Femur (tissue), 1 donor: Measurements from ENCODE around the gene HLA-DPA1.
"Not testable (repeated sequence)": the region's sequence is repeated elsewhere in the genome, so short reads cannot be mapped to it uniquely, and the experiment has no call there.

Experiments
- DNase-seq: peaks from one replicate; pipeline ENCODE4 v3.0.0-alpha.2; 2017

Gene HLA-DPA1

DNA sequence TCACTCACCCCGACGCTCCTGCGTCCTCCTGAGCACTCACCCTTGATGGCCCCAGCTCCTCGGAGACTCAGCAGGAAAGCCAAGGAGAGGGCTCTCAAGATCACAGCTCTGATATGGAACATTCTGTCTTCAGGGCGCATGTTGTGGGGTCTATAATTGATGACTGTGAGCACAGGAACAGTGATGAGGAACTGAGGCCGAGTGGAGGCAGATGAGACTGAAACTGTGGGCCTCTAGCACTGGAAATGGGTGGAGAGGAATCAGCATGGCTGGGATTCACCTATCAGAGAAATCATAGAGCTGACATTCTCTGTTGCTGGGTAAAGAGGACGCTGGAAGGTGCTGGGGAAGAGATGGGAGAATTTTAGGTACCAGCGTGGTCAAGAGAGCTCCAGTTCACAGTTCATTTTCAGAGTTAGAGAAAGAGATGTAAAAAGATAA is at the start of gene HLA-DPA1:
Gene HLA-DPA1 (minus strand): TSS at position 219 of the 441 bp plus-strand sequence.
- peak; percentile 29 for DNase-seq

DNA sequence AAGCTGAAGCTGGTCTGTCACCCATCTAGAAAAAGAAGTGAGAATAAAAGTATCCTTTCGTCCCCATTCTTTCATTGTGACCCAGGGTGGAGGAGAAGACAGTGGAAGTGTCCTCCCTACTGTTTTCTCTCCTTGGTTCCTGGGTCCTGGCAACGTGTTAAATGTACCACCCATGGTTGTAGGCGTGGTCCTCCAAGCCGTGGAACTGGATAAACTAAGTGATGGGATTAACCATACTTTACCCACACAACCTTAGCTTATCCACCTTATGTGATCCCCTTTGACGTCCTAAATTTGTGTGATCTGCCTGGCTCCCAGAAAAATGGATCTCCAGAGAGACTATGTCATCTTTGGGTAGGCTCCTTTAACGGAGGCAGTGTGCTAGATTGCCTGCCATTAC is 49.7 kb upstream of the HLA-DPA1 start:
- DNase-seq = no peak

- DNase-seq = no peak
These were observed 46.6 kb upstream of the HLA-DPA1 start for GRCh38 chr6:33120001-33120400.

DNA sequence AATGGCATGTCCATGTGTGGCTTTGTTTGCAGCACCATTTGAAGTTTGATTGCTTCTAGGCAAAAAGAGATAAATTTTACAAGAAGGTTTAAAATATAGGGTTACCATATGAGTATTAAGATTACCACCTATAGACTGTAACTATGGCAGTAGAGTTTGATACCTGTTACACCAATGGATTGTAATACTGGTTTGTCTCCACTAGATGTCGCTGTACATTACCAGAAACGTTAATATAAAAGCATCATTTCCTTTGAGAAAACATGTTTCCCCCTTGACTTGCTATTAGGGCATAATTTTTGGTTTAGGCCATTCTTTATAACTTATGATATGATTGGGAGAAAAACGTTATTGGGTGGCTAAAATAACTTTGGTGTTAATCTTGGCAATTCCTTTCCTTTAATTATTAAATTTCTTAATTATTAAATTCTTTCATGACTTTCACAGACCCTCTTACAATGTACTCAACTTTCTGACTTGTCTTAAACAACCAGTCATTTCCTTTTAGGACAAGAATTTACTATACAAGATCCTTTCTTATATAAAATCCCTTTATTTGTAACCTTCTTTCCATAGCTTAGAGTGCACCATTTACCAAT is 45.2 kb upstream of the HLA-DPA1 start:
- no peak for DNase-seq

DNA sequence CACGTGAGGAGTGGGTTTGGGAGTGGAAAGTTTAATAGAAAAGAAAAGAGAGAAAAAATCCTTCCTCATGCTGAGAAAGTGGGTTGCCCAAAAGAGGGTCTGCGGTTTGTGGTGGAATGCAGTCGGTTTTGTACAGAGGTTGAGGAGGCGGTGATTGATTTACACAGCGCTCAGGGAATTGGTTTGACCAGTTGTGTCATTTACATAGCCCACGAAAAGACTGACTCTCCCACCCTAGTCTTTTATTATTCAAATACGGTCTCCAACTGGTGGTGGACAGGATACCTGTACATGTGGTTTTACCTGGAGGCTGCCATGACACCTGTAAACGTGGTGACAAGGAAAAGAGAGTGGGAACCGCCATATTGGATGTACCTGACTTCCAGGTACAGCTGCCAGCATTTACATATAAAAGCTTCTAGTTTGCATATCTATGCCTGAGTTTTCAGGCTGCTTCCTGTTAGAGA is 44.4 kb upstream of the HLA-DPA1 start:
- no peak for DNase-seq

- no peak for DNase-seq
These were observed 43.6 kb upstream of the HLA-DPA1 start for GRCh38 chr6:33116841-33117711.

- no peak for DNase-seq
These were observed 43.0 kb upstream of the HLA-DPA1 start for GRCh38 chr6:33116417-33116816.

GRCh38 chr6:33114406-33114805 is 41.0 kb upstream of the HLA-DPA1 start:
- DNase-seq = no peak

DNA sequence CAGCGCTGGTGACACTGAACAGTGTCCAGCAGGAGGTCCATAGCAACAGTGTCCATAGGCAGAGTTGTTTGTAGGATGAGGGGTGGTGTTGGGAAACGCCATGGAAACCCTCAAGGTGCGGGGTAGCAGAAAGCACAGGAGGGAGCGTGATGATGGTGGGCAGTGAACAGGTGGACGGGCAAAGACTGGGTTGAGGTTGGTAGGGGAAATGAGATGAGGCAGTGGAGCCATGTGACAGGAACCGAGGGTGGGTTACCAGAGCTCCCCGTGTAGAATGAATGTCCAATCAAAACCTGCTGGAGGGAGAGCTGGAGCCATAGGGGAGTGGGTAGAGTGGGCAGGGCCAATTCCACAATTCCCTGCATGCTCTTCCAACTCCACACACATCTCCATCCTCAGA is 40.3 kb upstream of the HLA-DPA1 start:
- no peak for DNase-seq

- peak; percentile 44 for DNase-seq
These were observed 38.7 kb upstream of the HLA-DPA1 start for GRCh38 chr6:33112148-33112547.

GRCh38 chr6:33108307-33108706 is 34.9 kb upstream of the HLA-DPA1 start:
- DNase-seq = no peak

DNA sequence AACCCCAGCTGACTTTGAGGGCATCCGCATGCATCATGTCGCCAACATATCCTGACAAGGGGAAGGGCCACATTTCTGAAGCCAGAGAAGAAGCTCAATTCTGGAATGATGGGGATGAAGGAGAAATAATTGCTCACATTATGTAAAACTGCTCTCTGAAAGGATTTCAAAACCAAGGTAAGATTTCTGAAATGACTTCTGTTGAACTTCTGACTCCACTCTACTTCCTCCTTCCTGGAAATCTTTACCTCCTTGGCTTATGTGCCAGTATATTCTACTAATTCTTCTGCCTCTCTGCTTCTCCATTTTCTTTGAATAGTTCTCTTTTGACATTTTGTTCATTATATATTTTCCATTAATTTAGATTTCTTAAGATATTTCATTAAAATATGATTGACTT is 34.2 kb upstream of the HLA-DPA1 start:
- DNase-seq = no peak

GRCh38 chr6:33105916-33106871 is 32.7 kb upstream of the HLA-DPA1 start:
- no peak for DNase-seq

GRCh38 chr6:33105386-33105785 is 31.9 kb upstream of the HLA-DPA1 start:
- DNase-seq = no peak

DNA sequence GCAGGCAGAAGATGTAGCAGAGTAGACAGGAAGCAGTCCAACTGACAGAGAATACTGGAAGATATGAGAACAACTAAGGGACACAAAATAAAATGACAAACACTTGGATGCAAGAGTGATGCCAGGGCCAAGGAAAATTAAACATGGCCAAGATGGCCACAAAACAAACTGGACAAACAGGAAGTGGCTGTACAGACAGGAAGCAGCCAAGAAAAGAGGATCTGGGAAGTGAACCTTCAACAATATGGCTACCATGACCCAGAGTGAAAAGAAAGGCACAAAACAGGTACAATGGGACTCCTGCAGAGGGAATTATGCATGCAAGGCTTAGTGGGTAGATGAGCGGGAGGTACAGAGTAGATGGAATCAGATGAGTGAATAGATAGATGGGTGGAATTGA is 31.4 kb upstream of the HLA-DPA1 start:
- no peak for DNase-seq

DNA sequence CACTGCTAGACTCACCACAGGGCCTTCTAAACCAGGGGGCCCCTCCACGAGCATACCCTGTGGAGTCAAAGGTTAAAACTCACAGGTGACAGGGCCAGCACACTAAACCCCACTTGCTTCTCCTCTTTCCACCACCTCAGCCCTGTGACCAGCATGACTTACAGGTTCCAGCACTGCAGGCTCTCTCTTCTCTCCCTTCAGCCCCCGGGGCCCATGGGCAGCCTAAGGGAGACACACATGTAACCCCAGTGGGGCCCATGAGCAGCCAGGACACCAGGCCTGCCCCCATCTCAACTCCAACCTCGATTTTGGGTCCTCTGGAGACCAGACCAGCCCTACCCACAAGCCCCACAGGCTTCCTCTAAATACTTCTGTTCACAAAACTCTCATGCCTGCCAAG is 30.3 kb upstream of the HLA-DPA1 start:
- no peak for DNase-seq

DNA sequence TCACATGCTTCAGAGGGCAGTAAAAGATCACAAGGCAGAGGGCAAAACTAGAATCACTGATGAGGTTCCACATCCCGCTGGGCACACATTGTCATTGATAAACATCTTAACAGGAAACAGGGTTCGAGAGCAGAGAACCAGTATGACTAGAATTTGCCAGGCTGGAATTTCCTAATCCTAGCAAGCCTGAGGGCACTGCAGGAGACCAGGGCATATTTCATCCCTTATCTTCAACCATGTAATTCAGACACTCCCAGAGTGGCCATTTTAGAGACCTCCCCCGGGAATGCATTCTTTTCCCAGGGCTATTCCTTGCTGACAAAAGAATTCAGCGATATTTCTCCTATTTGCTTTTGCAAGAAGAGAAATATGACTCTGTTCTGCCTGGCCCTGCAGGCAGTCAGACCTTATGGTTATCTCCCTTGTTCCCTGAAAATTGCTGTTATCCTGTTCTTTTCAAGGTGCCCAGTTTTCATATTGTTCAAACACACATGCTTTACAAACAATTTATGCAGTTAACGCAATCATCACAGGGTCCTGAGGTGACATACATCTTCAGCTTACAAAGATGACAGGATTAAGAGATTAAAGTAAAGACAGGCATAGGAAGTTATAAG is 27.8 kb upstream of the HLA-DPA1 start:
- DNase-seq = not testable (repeated sequence)

- no peak for DNase-seq
These were observed 22.2 kb upstream of the HLA-DPA1 start for GRCh38 chr6:33095681-33096080.

DNA sequence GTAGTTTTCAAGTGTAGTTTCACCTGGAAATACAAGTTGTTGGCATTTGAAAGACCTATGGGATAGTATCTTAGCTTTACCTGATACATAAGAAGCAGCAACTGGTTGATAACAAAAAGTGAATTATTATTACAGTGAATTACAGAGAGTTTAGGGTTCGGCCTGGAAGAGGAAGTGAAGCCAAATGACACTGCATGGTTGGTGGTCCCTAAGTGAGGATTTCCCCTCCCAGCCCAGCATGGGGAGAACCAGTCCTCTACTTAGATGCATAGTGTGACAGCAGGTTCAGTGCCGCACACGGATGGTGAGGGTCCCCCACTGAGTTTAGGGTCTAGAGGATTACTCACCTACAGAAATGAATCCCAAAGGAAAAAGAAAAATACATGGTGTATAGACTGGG is 20.4 kb upstream of the HLA-DPA1 start:
- DNase-seq = no peak

DNA sequence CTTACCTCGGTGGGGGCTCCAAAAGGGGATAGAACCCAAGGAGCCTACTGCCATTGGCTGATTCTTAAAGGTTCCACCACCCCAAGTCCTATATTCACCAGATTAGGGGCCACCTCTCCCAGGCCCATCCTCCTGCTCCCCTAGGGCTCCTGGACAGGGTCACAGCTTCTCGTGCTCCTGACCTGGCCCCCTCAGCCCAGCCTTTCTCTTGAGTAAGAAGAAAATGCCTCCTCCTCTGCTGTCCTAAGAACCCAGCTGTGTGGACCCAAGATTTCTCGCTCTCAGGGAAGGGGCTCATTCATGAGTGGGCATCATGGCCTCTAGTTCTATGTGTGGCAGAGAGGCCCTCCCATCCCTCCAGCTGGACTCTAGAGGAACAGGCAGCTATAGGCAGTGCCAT is 18.9 kb upstream of the HLA-DPA1 start:
- DNase-seq = no peak

DNA sequence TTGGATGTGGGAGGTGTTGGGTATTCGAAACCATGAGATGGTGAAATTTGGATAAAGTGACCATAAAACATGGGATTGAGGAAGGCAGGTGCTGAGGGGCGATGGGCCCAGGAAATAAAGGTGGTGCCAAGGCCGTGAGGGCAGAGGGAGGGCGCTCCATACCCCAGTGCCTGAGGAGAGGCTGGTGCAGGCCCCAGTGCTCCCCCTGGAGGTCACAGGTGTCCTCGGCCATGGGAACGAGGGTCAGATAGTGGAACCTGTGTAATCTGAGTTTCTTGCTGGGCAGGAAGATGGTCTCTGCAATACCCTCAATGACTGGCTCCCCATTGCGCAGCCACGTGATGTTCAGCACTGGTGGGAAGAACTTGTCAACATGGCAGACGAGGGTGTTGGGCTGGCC is 18.5 kb upstream of the HLA-DPA1 start:
- no peak for DNase-seq

DNA sequence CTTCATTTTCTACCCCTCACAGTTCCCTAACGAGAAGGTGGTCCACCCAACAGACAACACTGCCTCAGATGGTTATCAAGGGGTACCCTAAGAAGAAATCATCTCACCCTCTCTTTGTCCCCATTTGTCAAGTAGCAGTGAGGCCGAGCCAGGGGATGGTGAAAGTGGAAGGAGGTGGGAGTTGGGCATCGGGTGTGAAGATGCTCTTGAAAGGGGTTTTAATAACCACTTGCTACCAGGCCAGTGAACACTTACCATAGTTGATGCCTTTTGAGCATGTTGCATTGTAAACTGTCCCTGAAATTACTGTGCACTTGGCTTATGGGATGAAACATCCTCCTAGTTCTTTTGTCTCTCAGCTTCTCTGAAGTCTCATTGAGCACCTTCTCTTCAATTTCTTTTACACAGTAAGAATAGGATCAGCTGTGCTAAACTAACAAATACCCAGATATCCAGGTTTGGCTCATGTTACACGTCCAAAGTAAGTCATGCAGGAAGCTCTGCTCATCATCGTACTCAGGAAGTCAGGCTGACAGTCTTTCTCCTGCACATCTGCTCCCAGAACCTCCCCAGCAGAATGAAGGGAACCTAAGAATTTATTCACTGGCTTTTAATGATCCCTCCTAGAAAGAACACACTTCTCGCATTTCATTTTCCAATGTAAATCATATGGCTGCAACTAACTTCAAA is 15.6 kb upstream of the HLA-DPA1 start:
- DNase-seq = no peak
